GM12874 (cell line): Measurements from ENCODE around the gene OSBP2.

Experiments
- CTCF ChIP-seq: IDR thresholded peaks from 2 replicates; pipeline ENCODE4 v1.5.1; 2011; ENCODE audit warnings: low read depth, mild to moderate bottlenecking, control low read depth, low read length, moderate library complexity; ENCODE audit not compliant: insufficient read depth

Gene OSBP2

GRCh38 chr22:30809086-30809485, 114.4 kb downstream of the OSBP2 start:
- no peak for TF ChIP-seq CTCF

GRCh38 chr22:30810105-30810504, 115.4 kb downstream of the OSBP2 start:
- no peak for TF ChIP-seq CTCF

- no peak for TF ChIP-seq CTCF
Measured at GRCh38 chr22:30813936-30814335, 119.3 kb downstream of the OSBP2 start.

- TF ChIP-seq CTCF = no peak
Measured at GRCh38 chr22:30816413-30816812, 121.7 kb downstream of the OSBP2 start.

GRCh38 chr22:30821381-30821780, 126.7 kb downstream of the OSBP2 start:
- TF ChIP-seq CTCF = no peak

- no peak for TF ChIP-seq CTCF
Measured at GRCh38 chr22:30821863-30822215, 127.2 kb downstream of the OSBP2 start.

GRCh38 chr22:30822216-30823014, 127.7 kb downstream of the OSBP2 start:
- no peak for TF ChIP-seq CTCF
